Heart left ventricle (tissue), 13 donors: ENCODE measurements around the gene OR2A5.

Source experiments
- POLR2A ChIP-seq, 2 donors: fragments of 450-650 bp; IDR thresholded peaks; one replicate each; pipeline ENCODE4 v1.6.1; 2017; ENCODE audit warnings: antibody characterized with exemption in 2 of 2, mild to moderate bottlenecking in 2 of 2, moderate library complexity in 2 of 2
- TF ChIP-seq, protein P1 (sequence below), 12 donors: fragments of 200-600 bp; sonication (generic) in 4 of 12; IDR thresholded peaks; one replicate each; pipeline versions ENCODE4 v1.5.0 to v1.8.0; 2018 to 2022; ENCODE audit warnings: antibody characterized with exemption in 12 of 12, mild to moderate bottlenecking in 5 of 12
- donor health status: ischemic (EF 13 %, LVEDD 7.1; RV severe dilation, severe dysfunction).
- donor health status: DM: no; HTN: yes; CAD: no.
- donor health status: DM: no; HTN: no; CAD: no.
- donor health status: ischemic (EF 25% LVEDD 6.9; RV normal size, moderate dysfunction).
- donor health status: ischemic (EF 25% LVEDD 5.7; RV mildly dilated, moderate dysfunction).
- donor health status: ischemic (EF 35%, LVEDD 5.7; RV mildly dilated, moderate dysfunction).
- donor health status: nonischemic (EF 11% LVEDD 7.7; RV severe dilation, severe dysfunction).
- donor health status: DM: yes; HTN: yes; CAD: no.
- donor health status: PGD.
- donor health status: ischemic (EF 29% LVEDD 5.4; RV normal size, mild dysfunction).
- donor health status: nonischemic (EF 23%, LVEDD 6.1; RV moderate dilation, normal function).

DNA sequence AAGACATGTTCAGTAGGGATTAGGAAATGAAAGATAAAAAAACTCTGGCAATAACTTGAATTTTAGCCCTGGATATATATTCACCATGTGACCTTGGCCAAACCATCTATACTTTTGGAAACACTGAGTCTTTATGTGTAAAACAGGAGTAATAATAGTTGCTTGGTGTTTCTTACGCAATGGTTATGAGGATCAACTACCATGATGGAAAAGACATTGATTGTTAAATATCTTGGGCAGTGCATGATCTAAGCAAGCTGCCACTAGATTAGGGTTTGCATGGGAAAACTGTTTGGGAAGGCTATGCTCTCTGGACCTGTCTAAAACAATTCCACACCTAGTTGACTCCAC, 42.1 kb upstream of the OR2A5 start:
- TF ChIP-seq, protein P1, sequence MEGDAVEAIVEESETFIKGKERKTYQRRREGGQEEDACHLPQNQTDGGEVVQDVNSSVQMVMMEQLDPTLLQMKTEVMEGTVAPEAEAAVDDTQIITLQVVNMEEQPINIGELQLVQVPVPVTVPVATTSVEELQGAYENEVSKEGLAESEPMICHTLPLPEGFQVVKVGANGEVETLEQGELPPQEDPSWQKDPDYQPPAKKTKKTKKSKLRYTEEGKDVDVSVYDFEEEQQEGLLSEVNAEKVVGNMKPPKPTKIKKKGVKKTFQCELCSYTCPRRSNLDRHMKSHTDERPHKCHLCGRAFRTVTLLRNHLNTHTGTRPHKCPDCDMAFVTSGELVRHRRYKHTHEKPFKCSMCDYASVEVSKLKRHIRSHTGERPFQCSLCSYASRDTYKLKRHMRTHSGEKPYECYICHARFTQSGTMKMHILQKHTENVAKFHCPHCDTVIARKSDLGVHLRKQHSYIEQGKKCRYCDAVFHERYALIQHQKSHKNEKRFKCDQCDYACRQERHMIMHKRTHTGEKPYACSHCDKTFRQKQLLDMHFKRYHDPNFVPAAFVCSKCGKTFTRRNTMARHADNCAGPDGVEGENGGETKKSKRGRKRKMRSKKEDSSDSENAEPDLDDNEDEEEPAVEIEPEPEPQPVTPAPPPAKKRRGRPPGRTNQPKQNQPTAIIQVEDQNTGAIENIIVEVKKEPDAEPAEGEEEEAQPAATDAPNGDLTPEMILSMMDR (IDR thresholded peaks at IDR 0.05): no peak
- TF ChIP-seq POLR2A (IDR thresholded peaks at IDR 0.05): no peak
